ENCODE measurements around the gene MAN1B1.

The MAN1B1 gene

DNA sequence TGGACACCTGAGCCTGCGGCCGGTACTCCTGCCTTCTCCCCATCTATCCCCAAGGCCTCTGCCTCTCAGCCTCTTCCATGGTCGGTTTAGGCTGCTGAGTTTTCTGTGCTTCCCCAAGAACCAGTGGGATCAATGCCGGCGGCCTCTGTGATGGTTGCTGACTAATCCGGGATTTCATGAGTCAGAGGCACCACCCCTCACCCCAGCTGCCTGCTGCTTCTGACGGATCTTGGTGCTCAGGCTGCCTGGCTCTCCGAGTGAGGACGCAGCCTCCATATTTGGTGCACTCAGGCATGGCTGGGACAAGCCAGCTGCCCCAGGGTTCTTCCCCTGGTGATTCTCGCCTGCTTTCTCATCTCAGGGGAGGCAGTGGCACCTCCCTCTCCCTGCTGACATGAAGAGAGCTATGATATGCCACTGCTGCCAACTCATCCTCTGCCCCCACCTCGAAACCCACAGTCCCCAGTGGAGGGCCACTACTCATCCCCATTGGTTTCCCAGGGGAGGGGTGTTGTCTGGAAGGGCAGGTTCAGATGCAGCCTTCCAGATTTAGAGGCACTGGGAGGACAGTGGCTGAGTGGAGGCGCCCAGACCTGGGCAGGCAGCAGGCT lies 3.3 kb upstream of the MAN1B1 start:
- DNase-seq (ENCODE audit: insufficient read length, low spot score) (peak; percentile 69), FAIRE-seq (no peak)
- TF ChIP-seq, protein P1, sequence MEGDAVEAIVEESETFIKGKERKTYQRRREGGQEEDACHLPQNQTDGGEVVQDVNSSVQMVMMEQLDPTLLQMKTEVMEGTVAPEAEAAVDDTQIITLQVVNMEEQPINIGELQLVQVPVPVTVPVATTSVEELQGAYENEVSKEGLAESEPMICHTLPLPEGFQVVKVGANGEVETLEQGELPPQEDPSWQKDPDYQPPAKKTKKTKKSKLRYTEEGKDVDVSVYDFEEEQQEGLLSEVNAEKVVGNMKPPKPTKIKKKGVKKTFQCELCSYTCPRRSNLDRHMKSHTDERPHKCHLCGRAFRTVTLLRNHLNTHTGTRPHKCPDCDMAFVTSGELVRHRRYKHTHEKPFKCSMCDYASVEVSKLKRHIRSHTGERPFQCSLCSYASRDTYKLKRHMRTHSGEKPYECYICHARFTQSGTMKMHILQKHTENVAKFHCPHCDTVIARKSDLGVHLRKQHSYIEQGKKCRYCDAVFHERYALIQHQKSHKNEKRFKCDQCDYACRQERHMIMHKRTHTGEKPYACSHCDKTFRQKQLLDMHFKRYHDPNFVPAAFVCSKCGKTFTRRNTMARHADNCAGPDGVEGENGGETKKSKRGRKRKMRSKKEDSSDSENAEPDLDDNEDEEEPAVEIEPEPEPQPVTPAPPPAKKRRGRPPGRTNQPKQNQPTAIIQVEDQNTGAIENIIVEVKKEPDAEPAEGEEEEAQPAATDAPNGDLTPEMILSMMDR (IDR thresholded peaks at IDR 0.05; ENCODE audit: insufficient read depth, missing control alignments) = no peak

DNA sequence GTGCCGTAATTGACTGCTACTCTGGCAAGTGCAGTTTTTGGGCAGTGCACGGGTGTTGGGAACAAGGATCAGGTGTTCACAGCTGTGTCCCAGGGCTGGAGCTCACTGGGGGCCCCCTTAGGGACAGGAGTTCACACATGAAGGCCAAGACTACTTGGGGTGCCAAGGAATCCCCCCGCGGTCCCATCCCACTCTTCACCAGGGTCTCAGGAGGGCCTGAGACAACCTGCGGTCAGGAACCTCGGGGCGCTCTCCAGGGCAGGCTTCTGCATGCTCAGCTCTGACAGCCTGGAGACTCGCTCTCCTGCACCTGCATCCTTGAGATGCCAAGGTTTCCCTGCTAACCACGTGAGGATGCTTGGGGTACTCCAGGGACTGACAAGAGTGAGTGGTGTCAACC lies 2.3 kb upstream of the MAN1B1 start:
- DNase-seq (ENCODE audit: insufficient read length, low spot score) (no peak), FAIRE-seq (no peak)
- TF ChIP-seq, protein P1 (IDR thresholded peaks at IDR 0.05; ENCODE audit: insufficient read depth, missing control alignments) = no peak

DNA sequence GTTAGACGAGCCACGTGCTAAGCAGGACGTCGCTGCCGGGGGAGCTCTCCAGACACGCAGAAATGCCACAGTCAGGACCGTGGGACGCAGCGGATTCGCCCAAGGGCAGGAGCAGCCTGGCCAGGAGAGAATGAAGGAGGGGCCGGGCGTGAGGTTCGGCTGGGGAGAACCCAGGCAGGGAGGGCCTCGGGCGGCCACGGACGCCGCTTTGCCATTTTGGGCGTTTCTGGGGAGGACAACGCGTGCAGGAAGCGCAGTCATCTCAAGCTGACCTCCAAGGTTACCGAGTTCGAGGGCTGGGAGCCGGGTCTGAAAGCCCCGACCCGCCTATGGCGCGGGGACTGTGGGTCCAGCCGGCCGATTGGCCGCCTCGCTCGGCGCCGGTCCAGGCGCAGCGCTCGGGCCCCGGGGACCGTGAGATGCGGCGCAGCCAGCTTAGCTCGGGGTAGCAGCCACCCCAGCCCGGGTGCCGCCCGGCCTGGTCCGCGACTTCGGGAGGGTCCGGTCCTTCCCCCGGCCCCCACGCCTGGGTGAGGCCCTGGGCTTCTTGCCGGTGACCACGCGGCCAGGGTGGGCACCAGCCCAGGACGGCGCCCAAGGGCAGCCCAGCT lies 760 bp upstream of the MAN1B1 start:
- TF ChIP-seq, protein P1 (IDR thresholded peaks at IDR 0.05; ENCODE audit: insufficient read depth, missing control alignments) = no peak
- no peak for DNase-seq (ENCODE audit: insufficient read length, low spot score)
- FAIRE-seq = no peak

DNA sequence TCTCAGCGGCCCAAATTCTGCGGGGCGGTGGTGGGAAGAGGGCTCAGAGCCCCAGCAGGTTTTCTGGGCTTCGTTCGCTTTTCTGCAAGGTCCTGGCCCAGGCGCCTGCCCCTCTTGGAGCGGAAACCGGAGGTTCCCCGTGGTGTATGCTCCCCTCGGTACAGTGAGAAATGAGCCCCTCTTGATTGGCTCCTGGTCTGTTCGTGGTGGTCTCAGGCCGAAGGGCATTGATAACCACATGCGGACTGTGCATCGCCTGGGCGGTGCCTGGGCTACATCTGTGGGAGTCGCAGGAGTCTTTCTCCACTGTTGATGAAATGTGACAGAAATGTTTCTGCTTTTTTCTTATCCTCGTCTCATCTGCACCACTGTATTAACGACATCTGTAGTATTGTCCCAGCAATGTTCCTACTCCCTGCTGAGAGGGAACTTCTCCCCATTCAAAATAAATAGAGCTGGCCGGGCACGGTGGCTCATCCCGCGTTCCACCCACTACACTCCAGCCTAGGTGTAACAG lies 682 bp downstream of the MAN1B1 start:
- no peak for FAIRE-seq
- TF ChIP-seq, protein P1 (IDR thresholded peaks at IDR 0.05; ENCODE audit: insufficient read depth, missing control alignments) = no peak
- no peak for DNase-seq (ENCODE audit: insufficient read length, low spot score)

DNA sequence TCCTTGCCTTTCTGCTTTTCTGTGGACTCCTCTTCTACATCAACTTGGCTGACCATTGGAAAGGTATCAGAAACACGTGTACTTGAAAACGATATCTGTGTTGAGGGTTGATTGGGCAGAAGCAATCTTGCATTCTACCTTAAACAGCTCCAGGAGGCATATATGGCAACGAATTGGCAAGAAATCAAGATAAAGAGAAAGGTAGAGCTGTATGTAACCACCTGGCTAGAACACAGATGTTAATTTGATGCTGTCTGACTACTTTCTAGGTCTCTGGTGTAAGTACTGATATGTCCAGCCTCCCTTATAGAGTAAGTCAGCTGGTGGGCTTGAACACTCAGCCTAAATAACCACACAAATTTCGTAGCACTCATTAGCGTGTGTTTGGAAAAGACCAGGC lies 1.3 kb downstream of the MAN1B1 start:
- TF ChIP-seq, protein P1 (IDR thresholded peaks at IDR 0.05; ENCODE audit: insufficient read depth, missing control alignments) = no peak
- no peak for DNase-seq (ENCODE audit: insufficient read length, low spot score)
- FAIRE-seq = no peak

DNA sequence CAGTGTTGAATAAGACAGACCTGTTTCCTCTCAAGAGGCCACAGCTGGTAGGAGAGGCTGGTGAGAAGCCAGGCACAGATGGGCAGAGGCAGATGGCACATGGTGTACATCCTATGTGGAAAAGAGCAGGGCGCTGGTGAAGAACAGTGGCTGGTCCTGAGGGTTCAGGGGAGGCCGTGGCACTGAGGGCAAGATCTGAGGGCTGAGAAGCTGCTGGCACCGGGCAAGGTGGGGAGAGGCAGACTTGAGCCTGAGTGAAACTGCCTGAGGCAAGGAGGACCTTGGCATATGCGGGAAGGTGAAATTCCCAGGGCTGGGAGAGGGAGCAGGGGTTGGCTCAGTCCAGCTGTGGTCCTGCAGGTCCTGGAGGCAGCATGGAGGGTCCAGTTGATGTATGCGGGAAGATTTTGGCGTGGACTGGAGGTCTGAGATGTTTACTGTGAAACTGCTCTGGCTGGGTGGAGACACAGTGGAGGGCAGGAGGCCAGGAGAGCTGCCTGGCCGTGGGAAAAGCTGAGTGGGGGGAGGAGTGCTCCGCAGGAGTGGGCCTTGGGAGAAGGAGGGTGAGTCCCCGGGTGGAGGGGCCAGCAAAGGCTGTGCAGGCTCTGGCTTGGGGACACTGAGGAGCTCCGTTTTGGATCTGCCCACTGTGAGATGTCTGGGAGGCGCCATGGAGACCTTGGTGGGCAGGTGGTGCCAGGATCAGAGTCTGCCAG lies 2.6 kb downstream of the MAN1B1 start:
- TF ChIP-seq, protein P1 (IDR thresholded peaks at IDR 0.05; ENCODE audit: insufficient read depth, missing control alignments) = no peak
- FAIRE-seq = no peak
- DNase-seq (ENCODE audit: insufficient read length, low spot score) = no peak
